Retinal pigment epithelial cell (primary cell): Measurements from ENCODE around the gene ELAVL1.
A peak's percentile ranks its signal among the peaks of the same experiment; 100 is the strongest.

ENCODE experiments used
- DNase-seq: peaks from one replicate; pipeline ENCODE4 v3.0.0-alpha.2; 2010; ENCODE audit warnings: low read depth
- H3K4me3 ChIP-seq: 2 replicates; pipeline ENCODE4 v1.5.1; 2011; ENCODE audit warnings: mild to moderate bottlenecking, low read length, control low read depth, moderate library complexity
- TF ChIP-seq, protein P1 (sequence below): conservative IDR thresholded peaks from 2 replicates; pipeline ENCODE4 v1.5.1; 2011; ENCODE audit warnings: low read depth, low read length, control low read depth, inconsistent platforms

ELAVL1 gene

GRCh38 chr19:7944177-7944761 is 61.2 kb downstream of the ELAVL1 start:
- peak; percentile 59 for DNase-seq
- TF ChIP-seq, protein P1, sequence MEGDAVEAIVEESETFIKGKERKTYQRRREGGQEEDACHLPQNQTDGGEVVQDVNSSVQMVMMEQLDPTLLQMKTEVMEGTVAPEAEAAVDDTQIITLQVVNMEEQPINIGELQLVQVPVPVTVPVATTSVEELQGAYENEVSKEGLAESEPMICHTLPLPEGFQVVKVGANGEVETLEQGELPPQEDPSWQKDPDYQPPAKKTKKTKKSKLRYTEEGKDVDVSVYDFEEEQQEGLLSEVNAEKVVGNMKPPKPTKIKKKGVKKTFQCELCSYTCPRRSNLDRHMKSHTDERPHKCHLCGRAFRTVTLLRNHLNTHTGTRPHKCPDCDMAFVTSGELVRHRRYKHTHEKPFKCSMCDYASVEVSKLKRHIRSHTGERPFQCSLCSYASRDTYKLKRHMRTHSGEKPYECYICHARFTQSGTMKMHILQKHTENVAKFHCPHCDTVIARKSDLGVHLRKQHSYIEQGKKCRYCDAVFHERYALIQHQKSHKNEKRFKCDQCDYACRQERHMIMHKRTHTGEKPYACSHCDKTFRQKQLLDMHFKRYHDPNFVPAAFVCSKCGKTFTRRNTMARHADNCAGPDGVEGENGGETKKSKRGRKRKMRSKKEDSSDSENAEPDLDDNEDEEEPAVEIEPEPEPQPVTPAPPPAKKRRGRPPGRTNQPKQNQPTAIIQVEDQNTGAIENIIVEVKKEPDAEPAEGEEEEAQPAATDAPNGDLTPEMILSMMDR = peak; percentile 85
- peak overlapping the region; percentile 95 for H3K4me3 ChIP-seq

GRCh38 chr19:7943444-7944176 is 61.8 kb downstream of the ELAVL1 start, which contains the start of gene TIMM44:
TSS of gene TIMM44 (minus strand) at chr19:7943666. CDS start at chr19:7943651, 15 bp downstream.
- peak within 1 kb of the TSS; percentile 95 for H3K4me3 ChIP-seq
- peak; percentile 99 for DNase-seq
- TF ChIP-seq, protein P1 = no peak

DNA sequence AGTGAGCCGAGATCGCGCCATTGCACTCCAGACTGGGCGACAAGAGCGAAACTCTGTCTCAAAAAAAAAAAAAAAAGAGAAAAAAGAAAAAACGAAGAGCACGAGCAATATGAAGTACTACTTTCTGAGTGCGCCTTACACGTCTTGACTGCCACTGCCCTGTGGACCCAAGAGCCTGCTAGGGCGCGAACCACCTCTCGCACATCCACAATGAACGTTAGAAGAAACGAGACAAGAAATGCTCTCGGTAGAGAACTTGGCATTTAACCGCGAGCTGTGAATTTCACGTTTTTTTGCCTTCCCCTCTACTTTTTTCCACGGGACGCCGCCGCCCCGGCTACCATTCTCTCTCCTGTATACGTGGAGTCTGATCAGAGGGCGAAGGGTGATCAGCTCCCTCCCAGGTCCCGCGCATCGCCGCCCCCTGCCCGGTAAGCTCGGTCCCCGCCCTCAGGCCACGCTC is 62.4 kb downstream of the ELAVL1 start:
- H3K4me3 ChIP-seq = peak overlapping the region; percentile 95
- TF ChIP-seq, protein P1 = no peak
- DNase-seq = no peak

GRCh38 chr19:7941895-7942596 is 63.4 kb downstream of the ELAVL1 start:
- DNase-seq = no peak
- TF ChIP-seq, protein P1 = no peak
- peak overlapping the region; percentile 95 for H3K4me3 ChIP-seq

- TF ChIP-seq, protein P1 = no peak
- DNase-seq = no peak
- H3K4me3 ChIP-seq = no peak overlapping the region
Measured at GRCh38 chr19:7940841-7941240, 64.6 kb downstream of the ELAVL1 start.

- no peak for DNase-seq
- TF ChIP-seq, protein P1 = no peak
- no peak overlapping the region for H3K4me3 ChIP-seq
Measured at GRCh38 chr19:7934766-7935165, 70.7 kb downstream of the ELAVL1 start.
